Astrocyte (in vitro differentiated cells and primary cell): ENCODE results near the gene CCDC178. TPM values are rescaled to one million over a fixed set of nuclear protein-coding genes. Genes with fewer than 3 reads are reported as not detected.
"Not testable (repeated sequence)": the region's sequence is repeated elsewhere in the genome, so short reads cannot be mapped to it uniquely, and the experiment has no call there.

Experiments
- DNase-seq: peaks from one replicate; pipeline ENCODE4 v3.0.0-alpha.2; 2010; ENCODE audit warnings: low read depth
- FAIRE-seq: peaks from 2 replicates; lab custom pipeline; 2011; peaks lifted over from hg19 to GRCh38; lab: Jason Lieb, UNC
- H2AFZ ChIP-seq: 2 replicates; pipeline ENCODE4 v1.6.0; 2012; ENCODE audit warnings: low read depth, low read length, inconsistent platforms
- H3K27ac ChIP-seq: 2 replicates; pipeline ENCODE4 v1.5.1; 2011; ENCODE audit warnings: low read depth, low read length, inconsistent platforms
- H3K27me3 ChIP-seq: 2 replicates; pipeline ENCODE4 v1.6.0; 2011; ENCODE audit warnings: low read length, inconsistent platforms; ENCODE audit not compliant: insufficient read depth
- H3K36me3 ChIP-seq: 2 replicates; pipeline ENCODE4 v1.5.1; 2011; ENCODE audit warnings: low read length, inconsistent platforms; ENCODE audit not compliant: insufficient read depth
- H3K4me1 ChIP-seq: 2 replicates; pipeline ENCODE4 v1.5.1; 2011; ENCODE audit warnings: low read length, inconsistent platforms; ENCODE audit not compliant: insufficient read depth
- H3K4me2 ChIP-seq: 2 replicates; pipeline ENCODE4 v1.6.0; 2012; ENCODE audit warnings: low read length, inconsistent platforms
- H3K4me3 ChIP-seq: 2 replicates; pipeline ENCODE4 v1.5.1; 2011; ENCODE audit warnings: low read depth, mild to moderate bottlenecking, low read length, inconsistent platforms; ENCODE audit not compliant: insufficient read depth
- H3K79me2 ChIP-seq: 2 replicates; pipeline ENCODE4 v1.6.0; 2012; ENCODE audit warnings: mild to moderate bottlenecking, low read length, inconsistent platforms; ENCODE audit not compliant: insufficient read depth
- H3K9ac ChIP-seq: 2 replicates; pipeline ENCODE4 v1.6.0; 2012; ENCODE audit warnings: mild to moderate bottlenecking, low read length, inconsistent platforms
- H3K9me3 ChIP-seq: 2 replicates; pipeline ENCODE4 v1.5.1; 2012; ENCODE audit warnings: low read depth, mild to moderate bottlenecking, low read length, inconsistent platforms; ENCODE audit not compliant: insufficient read depth
- H4K20me1 ChIP-seq: 2 replicates; pipeline ENCODE4 v1.6.0; 2012; ENCODE audit warnings: low read length, inconsistent platforms; ENCODE audit not compliant: insufficient read depth
- H3K27ac Mint-ChIP-seq: one replicate; pipeline ENCODE4 v1.8.0; 2021; ENCODE audit warnings: mild to moderate bottlenecking, mixed read lengths; ENCODE audit not compliant: unreplicated experiment
- H3K27me3 Mint-ChIP-seq: one replicate; pipeline ENCODE4 v1.8.0; 2021; ENCODE audit warnings: low read depth, mixed read lengths; ENCODE audit not compliant: unreplicated experiment
- H3K36me3 Mint-ChIP-seq: one replicate; pipeline ENCODE4 v1.8.0; 2021; ENCODE audit warnings: low read depth, mixed read lengths; ENCODE audit not compliant: unreplicated experiment
- H3K4me1 Mint-ChIP-seq: one replicate; pipeline ENCODE4 v1.8.0; 2021; ENCODE audit warnings: low read depth, mixed read lengths; ENCODE audit not compliant: unreplicated experiment
- H3K4me3 Mint-ChIP-seq: one replicate; pipeline ENCODE4 v1.8.0; 2021; ENCODE audit warnings: mild to moderate bottlenecking, moderate library complexity, mixed read lengths; ENCODE audit not compliant: unreplicated experiment
- H3K9me3 Mint-ChIP-seq: one replicate; pipeline ENCODE4 v1.8.0; 2021; ENCODE audit warnings: mild to moderate bottlenecking, mixed read lengths; ENCODE audit not compliant: unreplicated experiment
- CTCF ChIP-seq: IDR thresholded peaks from 2 replicates; pipeline ENCODE4 v1.5.1; 2011; ENCODE audit warnings: low read depth, mild to moderate bottlenecking, inconsistent platforms, low read length, moderate library complexity; ENCODE audit not compliant: insufficient read depth
- EZH2 ChIP-seq: IDR thresholded peaks from 2 replicates; pipeline ENCODE4 v1.6.1; 2012; ENCODE audit warnings: mild to moderate bottlenecking, low read length, inconsistent platforms; ENCODE audit not compliant: insufficient read depth
- total RNA-seq: library from RNA; stranded (reverse); gene quantifications from 2 replicates; pipeline ENCODE4 v1.2.1, GENCODE V29; 2021

Gene CCDC178
- total RNA-seq, 1 donor from 2014 or later: 0.30 TPM

DNA sequence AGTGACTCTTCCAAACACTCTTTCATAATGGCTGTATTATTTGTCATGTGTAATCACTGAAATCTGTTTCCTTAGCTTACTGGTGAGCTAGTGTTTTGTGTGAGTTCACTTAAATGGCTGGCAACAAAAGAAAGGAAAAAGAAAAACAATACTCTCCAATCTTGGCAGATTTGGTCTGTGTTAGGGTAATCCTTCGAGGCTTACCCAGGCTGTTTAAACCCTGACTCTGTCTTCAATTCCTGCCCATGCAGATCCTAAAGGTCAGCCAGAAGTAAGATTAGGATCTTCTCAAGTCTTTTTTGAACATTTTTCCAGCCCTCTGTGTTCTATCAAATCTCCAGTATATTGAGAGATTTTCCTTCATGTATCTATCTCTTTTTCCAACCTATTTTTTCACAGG lies 85.3 kb downstream of the CCDC178 start:
- FAIRE-seq: no peak
- no peak for TF ChIP-seq EZH2
- TF ChIP-seq CTCF: no peak
- H3K36me3 Mint-ChIP-seq: no peaks in the 10 kb centered on the region
- H3K9me3 Mint-ChIP-seq: no peaks in the 10 kb centered on the region
- Histone ChIP-seq H3K36me3 (no peaks in the 10 kb centered on the region), H3K4me2 (no peak overlapping the region), H3K27me3 (no peaks in the 10 kb centered on the region), H2AFZ (no peak overlapping the region), H3K9ac (no peak overlapping the region), H3K27ac (no peak overlapping the region), H3K79me2 (no peaks in the 10 kb centered on the region), H3K4me3 (no peak overlapping the region), H3K9me3 (no peaks in the 10 kb centered on the region), H4K20me1 (no peaks in the 10 kb centered on the region), H3K4me1 (no peaks in the 10 kb centered on the region)
- no peak for DNase-seq
- H3K4me3 Mint-ChIP-seq: no peak overlapping the region
- H3K4me1 Mint-ChIP-seq: no peaks in the 10 kb centered on the region
- H3K27me3 Mint-ChIP-seq: no peaks in the 10 kb centered on the region
- no peak overlapping the region for H3K27ac Mint-ChIP-seq

- H4K20me1 ChIP-seq: no peaks in the 10 kb centered on the region
- H3K27ac ChIP-seq: no peak overlapping the region
- H3K27ac Mint-ChIP-seq: no peak overlapping the region
- H3K9me3 ChIP-seq: no peaks in the 10 kb centered on the region
- H3K27me3 ChIP-seq: no peaks in the 10 kb centered on the region
- DNase-seq (peak; percentile 20), FAIRE-seq (no peak)
- no peak overlapping the region for H3K4me3 Mint-ChIP-seq
- no peaks in the 10 kb centered on the region for H3K27me3 Mint-ChIP-seq
- H3K4me3 ChIP-seq: no peak overlapping the region
- H2AFZ ChIP-seq: no peak overlapping the region
- no peaks in the 10 kb centered on the region for H3K4me1 ChIP-seq
- no peaks in the 10 kb centered on the region for H3K36me3 Mint-ChIP-seq
- TF ChIP-seq CTCF: no peak
- no peaks in the 10 kb centered on the region for H3K36me3 ChIP-seq
- no peaks in the 10 kb centered on the region for H3K9me3 Mint-ChIP-seq
- H3K79me2 ChIP-seq: no peaks in the 10 kb centered on the region
- no peaks in the 10 kb centered on the region for H3K4me1 Mint-ChIP-seq
- no peak overlapping the region for H3K4me2 ChIP-seq
- no peak overlapping the region for H3K9ac ChIP-seq
Observed at GRCh38 chr18:33350256-33350655, 90.3 kb downstream of the CCDC178 start.

GRCh38 chr18:33339733-33340132 lies 100.8 kb downstream of the CCDC178 start:
- not testable (repeated sequence) for H3K79me2 ChIP-seq, H3K4me1 Mint-ChIP-seq

More at GRCh38 chr18:33339733-33340132, 100.8 kb downstream of the CCDC178 start:
- not testable (repeated sequence) for DNase-seq, H3K4me1 ChIP-seq, H3K36me3 Mint-ChIP-seq, H3K4me2 ChIP-seq, FAIRE-seq, H3K9me3 ChIP-seq, H2AFZ ChIP-seq, H3K27ac ChIP-seq, H3K4me3 Mint-ChIP-seq, H3K9ac ChIP-seq, H3K27me3 Mint-ChIP-seq, H3K27ac Mint-ChIP-seq, H3K36me3 ChIP-seq, H3K4me3 ChIP-seq, H3K27me3 ChIP-seq, H4K20me1 ChIP-seq
- H3K9me3 Mint-ChIP-seq: peaks cover 21% of the 10 kb centered on the region
